ENCODE measurements around the gene DAP3.
"Not testable (repeated sequence)": the region's sequence is repeated elsewhere in the genome, so short reads cannot be mapped to it uniquely, and the experiment has no call there.

DAP3 gene

DNA sequence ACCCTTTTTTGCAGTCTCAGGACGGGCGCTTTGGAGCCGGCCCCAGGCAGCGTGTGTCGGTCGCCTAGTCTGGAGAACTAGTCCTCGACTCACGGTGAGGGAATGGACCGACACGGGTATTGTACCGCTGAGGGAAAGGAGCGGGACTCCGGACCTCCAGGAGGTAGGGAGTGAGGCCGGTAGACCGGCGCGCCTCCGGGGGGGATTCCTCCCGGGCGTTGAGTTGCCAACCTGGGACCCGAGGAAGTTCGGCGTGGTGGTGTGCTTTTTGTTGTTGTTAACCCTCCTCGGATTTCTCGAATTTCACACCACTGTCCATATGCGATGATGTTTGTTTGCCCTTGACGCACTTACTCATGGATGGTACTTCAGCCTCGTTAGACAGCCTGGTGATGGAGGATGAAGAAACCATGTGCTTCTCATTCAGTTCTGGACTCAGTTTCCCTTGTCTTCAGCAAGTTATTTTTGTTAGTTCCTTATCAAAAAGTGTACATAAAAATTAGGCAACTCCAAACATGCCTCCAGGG is at the start of gene DAP3:
Gene DAP3, plus strand, starts transcription at position 11 of the 527 bp plus-strand sequence. CDS start 20,689 bp downstream, outside the sequence.
- not testable (repeated sequence) for DNase-seq

- no peak for DNase-seq
Measured at GRCh38 chr1:155640367-155640766, 48.5 kb upstream of the DAP3 start.

DNA sequence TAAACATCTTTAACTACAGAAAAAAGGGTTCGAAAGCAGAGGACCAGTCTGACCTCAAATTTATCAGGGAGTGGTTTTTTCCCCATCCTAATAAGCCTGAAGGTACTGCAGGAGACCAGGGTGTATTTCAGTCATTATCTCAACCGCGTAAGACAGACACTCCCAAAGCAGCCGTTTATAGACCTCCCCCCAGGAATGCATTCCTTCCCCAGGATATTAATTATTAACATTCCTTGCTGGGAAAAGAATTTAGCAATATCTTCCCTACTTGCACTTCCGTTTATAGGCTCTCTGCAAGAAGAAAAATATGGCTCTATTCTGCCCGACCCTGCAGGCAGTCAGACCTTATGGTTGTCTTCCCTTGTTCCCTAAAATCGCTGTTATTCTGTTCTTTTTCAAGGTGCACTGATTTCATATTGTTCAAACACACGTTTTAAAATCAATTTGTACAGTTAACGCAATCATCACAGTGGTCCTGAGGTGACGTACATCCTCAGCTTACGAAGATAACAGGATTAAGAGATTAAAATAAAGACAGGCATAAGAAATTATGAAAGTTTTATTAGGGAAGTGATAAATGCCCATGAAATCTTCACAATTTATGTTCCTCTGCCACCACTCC is 46.2 kb upstream of the DAP3 start:
- DNase-seq: not testable (repeated sequence)

DNA sequence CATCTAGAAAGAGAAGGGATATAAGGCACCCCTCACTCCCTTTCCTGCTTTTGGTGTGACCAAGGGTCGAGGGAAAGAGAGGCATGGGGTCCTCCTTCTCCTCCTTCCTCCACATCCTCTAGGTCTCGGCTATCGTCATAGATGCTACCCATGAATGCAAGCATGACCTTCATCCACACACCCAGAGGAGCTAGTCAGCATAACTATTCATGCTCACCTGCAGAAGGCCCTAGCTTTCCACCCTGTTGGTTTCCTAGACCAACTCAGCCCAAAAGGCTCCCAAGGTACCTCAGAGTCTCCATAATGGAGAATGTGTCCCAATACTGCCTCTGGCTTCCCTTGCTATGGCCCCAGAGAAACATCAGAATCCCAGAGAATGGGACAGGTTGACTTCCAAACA is 45.7 kb upstream of the DAP3 start:
- no peak for DNase-seq

DNA sequence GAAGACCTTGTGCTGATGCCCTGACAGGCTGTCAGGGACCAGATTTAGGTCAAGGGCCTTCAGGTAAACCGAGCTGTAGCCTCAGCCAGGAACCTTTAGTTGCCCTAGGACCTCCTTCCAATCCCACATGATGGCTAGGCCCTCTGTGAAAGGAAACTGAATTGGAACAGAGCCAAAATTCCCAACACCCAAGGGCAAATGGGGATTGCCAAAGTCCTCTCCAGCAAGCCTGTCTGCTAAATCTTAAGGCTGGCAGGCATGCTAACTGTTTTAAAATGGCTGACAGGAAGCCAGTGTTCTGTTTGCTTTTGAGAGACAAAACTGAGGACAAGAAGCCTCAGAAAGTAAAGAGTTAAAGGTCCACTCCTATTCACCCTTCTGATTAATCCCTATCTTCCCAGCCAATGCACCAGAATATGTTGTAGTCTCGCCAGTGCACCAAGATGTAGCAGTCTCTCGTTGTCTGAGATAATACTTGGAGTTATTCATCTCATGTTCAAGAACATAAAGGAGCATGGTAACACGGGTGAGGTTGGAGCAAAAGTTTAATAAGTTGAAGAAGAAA is 43.8 kb upstream of the DAP3 start:
- DNase-seq: no peak

DNA sequence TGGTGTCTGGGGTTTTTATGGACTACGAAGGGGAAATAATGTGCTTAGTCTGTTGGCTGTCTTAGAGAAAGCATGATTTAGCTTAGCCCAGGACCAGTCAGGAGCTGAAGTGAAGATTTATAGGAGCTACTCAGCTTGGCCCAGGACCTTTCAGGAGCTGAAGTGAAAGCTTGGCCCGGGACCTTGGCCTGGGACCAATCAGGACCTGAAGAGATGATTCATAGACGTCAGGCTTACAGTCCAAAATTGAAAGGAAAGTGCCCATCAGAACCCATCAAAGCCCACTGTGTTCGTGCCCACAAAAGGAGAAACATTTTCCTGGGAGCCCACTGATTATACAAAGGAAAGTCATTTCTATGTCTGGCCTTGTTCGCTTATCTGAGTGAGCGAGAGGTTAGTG is 43.2 kb upstream of the DAP3 start:
- no peak for DNase-seq

DNA sequence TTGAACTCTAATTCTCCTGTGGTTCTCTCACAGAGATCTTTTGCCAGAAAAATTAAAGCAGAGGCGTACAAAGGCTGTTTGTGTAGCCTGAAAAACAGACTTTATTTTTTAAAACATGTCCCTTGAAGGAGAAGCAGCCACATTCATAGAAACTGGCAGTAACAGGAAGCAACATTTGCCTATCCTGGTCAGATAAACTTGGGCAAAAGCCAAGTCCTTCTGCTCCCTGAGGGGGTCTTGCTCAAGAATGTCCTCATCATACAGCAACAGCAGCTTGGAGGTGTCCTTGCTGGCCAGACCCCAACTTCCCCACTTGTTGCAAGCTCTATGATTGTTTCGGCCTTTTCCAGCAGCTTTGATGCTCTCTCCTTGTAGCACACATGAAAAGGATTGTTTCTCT is 42.6 kb upstream of the DAP3 start:
- DNase-seq: no peak

DNA sequence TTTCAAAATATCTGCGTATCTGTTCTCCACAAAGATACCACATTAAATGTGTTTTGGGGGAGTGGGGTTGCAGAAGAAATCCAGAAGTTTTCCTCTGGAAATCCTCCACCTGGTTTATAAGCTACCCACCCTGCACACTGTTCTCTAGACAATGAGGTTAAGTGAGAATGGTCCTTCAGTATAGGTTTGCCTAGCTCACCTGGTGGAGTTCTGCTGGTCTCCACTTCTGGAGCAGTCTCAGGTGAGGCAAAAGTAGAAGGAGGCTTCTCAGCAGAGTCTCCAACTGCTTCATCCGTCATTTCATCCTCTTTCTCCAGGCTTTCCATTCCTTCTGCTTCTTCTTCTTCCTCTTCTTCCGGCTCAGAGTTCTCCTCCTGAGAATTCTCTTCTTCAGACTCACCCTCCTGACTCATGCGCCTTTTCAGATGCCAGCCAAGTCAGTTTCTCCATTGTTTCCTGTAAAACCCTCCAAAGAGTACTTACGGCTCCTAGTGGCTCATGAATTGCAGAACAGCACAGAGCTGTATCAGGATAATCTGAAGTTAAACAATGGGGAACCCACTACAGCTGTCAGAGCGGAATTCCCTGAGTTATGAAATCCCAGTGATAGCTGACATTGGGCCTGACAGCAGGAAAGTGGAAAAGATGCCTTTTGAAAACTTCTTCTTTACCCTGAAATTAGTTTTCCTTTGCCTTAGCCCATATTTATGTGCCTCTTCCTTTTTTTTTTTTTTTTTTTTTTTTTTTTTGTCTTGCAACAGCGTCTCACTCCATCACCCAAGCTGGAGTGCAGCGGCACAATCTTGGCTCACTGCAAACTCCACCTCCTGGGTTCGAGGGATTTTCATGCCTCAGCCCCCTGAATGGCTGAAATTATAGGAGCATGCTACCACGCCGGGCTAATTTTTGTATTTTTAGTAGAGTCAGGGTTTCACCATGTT is 40.4 kb upstream of the DAP3 start:
- DNase-seq: no peak

DNA sequence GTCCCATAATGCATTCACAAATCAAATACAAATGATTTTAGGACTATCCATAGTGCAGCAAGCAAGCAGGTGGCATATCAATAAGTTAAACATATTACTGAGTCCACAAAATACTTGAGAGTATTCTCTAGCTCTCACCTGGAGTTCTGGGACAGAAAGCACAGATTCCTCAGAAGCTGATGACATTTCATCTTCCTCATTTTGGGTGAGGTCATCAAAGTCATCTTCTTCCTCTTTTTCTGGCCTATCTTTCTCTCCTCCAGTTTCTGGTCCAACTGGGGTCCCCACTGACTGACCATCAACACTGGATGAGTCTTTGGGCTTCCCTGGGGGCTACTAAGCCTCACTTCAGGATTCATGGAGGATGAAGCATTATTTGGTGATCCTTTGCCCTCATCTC is 39.2 kb upstream of the DAP3 start:
- DNase-seq: no peak

GRCh38 chr1:155650231-155650757 is 38.6 kb upstream of the DAP3 start:
- no peak for DNase-seq

DNA sequence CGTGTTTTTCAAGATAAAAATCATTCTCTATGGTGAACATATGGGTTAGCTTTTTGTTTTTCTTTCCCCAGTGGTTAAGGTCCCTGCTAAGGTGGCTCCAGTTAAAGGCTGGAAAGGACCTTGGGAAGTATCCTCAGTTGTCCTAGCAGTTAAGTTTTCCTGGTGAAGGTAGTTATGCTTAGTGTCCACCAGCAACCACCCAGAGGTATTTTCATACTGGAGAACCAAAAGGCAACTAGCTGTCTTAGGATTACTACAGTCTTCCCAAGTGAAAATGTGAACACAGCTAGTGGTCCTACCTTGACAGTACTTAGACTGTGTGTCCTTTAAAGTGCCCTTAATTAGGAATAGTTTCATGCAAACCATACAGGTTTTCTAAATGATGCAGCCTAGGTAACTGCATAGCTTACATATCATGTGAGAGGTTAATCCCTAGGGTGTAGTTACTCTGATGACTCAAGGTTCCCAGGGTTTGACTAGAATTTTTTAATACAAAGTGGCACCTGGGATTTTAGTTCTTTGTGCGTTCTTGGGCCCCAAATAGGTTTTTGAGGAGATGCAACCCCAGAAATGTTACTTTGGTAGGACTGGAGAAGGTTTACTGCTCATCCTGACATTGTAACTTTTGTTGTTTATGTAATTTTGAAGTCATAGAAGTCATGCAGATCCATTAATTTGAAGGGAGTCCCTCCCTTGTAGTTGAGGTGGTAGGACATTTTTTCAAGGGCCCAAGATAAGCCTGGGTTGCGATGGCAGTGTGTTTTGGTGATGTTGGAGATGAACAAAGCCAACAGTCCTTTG is 36.8 kb upstream of the DAP3 start:
- DNase-seq: no peak

- DNase-seq: no peak
Measured at GRCh38 chr1:155652951-155653350, 35.9 kb upstream of the DAP3 start.

- DNase-seq: no peak
Measured at GRCh38 chr1:155657463-155657862, 31.4 kb upstream of the DAP3 start.

DNA sequence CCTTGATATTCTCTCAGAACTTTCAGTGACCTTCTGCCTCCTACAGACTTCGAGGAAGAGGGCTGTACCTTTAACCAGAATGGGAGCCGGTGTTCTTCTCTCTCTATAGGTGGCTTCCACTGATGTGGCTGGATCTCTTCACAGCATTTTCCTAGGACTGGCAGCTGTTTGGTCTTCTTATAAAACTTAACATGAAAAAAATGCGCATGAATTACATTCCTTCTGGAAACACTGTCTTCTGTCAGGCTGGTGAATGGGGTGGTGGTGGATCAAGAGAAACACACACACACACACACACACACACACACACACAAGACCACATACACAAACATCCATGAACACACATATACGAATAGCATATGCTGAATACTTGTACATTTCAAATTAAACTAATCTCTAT is 27.7 kb upstream of the DAP3 start:
- not testable (repeated sequence) for DNase-seq

GRCh38 chr1:155669233-155670162 is 19.4 kb upstream of the DAP3 start:
- DNase-seq: no peak

- DNase-seq: no peak
Measured at GRCh38 chr1:155671750-155672149, 17.1 kb upstream of the DAP3 start.

- no peak for DNase-seq
Measured at GRCh38 chr1:155673003-155673402, 15.9 kb upstream of the DAP3 start.

DNA sequence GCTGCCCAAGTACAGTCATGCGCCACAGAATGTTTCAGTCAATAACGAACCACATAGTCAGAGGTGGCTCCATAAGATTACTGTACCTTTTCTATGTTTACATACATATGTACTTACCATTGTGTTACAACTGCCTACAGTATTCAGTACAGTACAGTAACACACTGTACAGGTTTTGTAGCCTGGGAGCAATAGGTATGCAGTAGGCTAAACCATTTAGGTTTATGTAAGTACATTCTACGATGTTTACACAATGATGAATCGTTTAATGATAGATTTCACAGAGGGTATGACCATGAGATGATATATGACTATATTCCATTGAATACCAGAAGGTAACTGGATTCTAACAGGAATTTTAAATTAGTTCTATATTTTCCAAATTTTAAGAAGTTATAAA is 10.9 kb upstream of the DAP3 start:
- DNase-seq: no peak

DNA sequence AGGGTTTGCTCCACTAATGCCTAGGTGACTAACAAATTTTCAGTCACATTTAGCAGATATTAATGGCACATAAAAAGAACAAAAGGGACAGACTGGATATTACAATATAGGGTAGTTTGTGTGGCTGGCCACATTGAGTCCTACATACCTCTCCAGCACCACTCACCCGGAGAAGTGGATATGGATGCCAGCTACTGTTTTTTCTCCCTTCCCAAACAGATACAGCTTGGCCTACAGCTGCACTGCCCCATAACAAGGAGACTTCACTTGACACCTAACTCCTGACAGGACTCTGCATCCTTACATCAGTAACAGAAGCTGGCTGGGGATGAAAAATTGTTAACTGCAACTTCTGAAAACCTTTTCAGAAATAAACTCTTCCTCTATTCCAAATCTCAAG is 9.9 kb upstream of the DAP3 start:
- DNase-seq: not testable (repeated sequence)

DNA sequence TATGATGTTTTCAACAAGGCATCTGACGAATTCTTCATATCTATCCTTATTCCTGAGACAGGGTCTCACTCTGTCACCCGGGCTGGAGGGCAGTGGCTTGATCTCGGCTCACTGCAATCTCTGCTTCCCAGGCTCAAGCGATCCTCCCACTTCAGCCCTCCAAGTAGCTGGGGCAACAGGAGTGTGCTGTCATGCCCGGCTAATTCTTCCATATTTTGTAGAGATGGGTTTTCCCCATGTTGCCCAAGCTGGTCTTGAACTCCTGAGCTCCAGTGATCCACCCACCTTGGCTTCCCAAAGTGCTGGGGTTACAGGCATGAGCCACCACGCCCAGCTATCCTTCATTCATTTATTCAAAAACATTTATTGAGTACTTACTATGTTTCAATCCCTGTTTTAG is 8.4 kb upstream of the DAP3 start:
- DNase-seq: no peak

DNA sequence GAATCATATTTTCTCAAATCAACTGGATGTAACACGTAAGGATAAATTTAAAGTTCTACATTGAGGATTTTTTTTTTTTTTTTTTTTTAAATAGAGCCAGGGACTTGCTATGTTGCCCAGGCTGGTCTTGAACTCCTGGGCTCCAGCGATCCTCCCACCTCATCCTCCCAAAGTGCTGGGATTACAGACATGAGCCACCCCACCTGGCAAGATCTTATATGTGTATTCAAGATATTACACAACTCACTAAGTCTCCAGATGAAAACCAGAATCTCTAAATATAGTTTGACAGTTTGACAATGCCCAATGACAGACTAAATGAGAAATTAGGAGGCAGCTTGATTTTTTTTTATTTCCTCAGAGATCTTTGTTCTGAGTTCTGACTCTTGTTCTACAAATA is 7.1 kb upstream of the DAP3 start:
- no peak for DNase-seq
